H1 (cell line): Measurements from ENCODE around the gene SPEN. TPM values are rescaled to one million over a fixed set of nuclear protein-coding genes. Genes with fewer than 3 reads are reported as not detected.
A peak's percentile ranks its signal among the peaks of the same experiment; 100 is the strongest.

ENCODE experiments used
- CEBPB ChIP-seq: IDR thresholded peaks from 2 replicates; pipeline ENCODE4 v1.6.1; 2012; ENCODE audit warnings: low read depth, low read length
- EZH2 ChIP-seq: fragments of 200-600 bp; sonication (generic); IDR thresholded peaks from 2 replicates; pipeline ENCODE4 v1.7.1; 2012; ENCODE audit warnings: low read depth, mild to moderate bottlenecking, moderate library complexity, low read length, inconsistent platforms; ENCODE audit not compliant: severe bottlenecking
- FOSL1 ChIP-seq: IDR thresholded peaks from 2 replicates; pipeline ENCODE4 v1.6.1; 2011; ENCODE audit warnings: mild to moderate bottlenecking, low read depth, low read length, moderate library complexity; ENCODE audit not compliant: insufficient read depth
- HDAC6 ChIP-seq: IDR thresholded peaks from one replicate; pipeline ENCODE4 v1.7.1; 2012; ENCODE audit warnings: low read depth, mild to moderate bottlenecking, inconsistent platforms, low read length, moderate library complexity
- RBBP5 ChIP-seq: IDR thresholded peaks from 2 replicates; pipeline ENCODE4 v1.7.1; 2012; ENCODE audit warnings: low read depth, mild to moderate bottlenecking, inconsistent platforms, low read length, moderate library complexity, borderline replicate concordance
- SIN3A ChIP-seq, 2 experiments: IDR thresholded peaks in 1 of 2; conservative IDR thresholded peaks in 1 of 2; 2 replicates each; pipeline ENCODE4 v1.6.1; 2011 to 2012; ENCODE audit warnings: low read length in 2 of 2, improper control_type of control experiment in 1 of 2, low read depth in 1 of 2, mild to moderate bottlenecking in 1 of 2
- SP4 ChIP-seq: IDR thresholded peaks from 2 replicates; pipeline ENCODE4 v1.6.1; 2012; ENCODE audit warnings: low read length, inconsistent platforms
- SRF ChIP-seq: IDR thresholded peaks from 2 replicates; pipeline ENCODE4 v1.6.1; 2011; ENCODE audit warnings: mild to moderate bottlenecking, low read depth, low read length, moderate library complexity
- TAF1 ChIP-seq: IDR thresholded peaks from 2 replicates; pipeline ENCODE4 v1.6.1; 2011; ENCODE audit warnings: mild to moderate bottlenecking, low read depth, low read length
- polyA plus RNA-seq, 7 experiments: library from polyadenylated mRNA; depleted of rRNA in 3 of 7; stranded (reverse) in 5 of 7; unstranded in 2 of 7; fragments of >200 nt in 5 of 7; fragments of 200-250 nt in 2 of 7; gene quantifications; 1 replicate in 5 of 7; 2 replicates in 1 of 7; 4 replicates in 1 of 7; pipeline versions ENCODE4 v1.2.1 to v1.2.3, GENCODE V29; 2011 to 2013; ENCODE audit warnings: missing spikeins in 2 of 7, mixed read lengths in 2 of 7
- total RNA-seq: library from RNA; stranded (reverse); fragmentation: NEBNext Ultra II Directional; extraction: Animal tissue kit (Norgen Biotek cat#: 25700); gene quantifications from 2 replicates; pipeline ENCODE4 v1.2.1, GENCODE V29; 2021

The SPEN gene
- total and polyA plus RNA-seq, 2 of the 8 experiments (the other 6 are each of a cell fraction or from before 2014, with no cell fraction given): 12.5 to 52.1 TPM

DNA sequence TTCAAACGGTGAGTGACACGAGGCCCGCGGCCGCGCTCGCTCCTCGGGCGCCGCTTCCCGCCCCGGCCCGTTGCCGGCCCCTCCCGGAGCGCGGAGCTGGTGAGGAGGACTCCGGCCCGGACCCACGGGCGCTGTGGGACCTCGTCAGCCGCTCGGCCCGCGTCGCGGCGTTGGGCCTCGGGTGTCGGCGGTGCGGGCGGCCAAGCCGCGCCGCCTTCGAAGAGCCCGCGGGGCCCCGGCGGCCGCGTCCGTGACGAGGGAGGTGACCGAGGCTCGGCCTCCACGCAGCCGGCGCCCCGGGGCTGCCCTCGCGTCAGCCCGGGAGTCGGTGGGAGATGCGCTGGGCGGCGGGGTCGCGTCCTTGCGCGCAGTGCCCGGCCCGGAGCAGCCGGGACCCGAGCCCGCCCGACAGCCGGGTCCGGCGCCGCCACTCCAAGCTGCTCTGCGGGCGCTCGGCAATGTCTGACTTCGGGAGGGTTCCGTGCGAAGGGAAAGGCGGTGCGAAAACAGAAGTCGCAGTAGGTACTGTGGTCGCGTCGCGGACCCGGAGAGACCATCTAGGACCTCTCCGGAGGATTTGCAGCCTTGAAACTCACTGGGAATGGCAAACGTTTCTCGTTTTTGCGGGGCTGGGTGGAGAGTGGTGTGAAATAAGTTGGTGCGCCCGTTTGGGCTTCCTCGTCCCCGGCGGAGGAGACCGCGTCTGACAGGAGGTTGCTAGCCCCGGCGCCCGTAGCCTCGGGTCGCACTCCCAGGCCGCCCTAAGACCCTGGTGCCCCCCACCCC is 829 bp downstream of the SPEN start (continued):
- TF ChIP-seq HDAC6 (no peak), SIN3A (conservative IDR thresholded peaks at IDR 0.05 in 1 of 2, IDR thresholded peaks at IDR 0.05 in 1 of 2; ENCODE audit: low read depth in 1 of 2, low read length in 2 of 2) (peak in 1 of 2 experiments; percentile 36; a peak in 2 of 4 replicates), SP4 (no peak), CEBPB (no peak), RBBP5 (no peak; the same call in 1 of the 2 replicates), EZH2 (peak; percentile 8), TAF1 (peak; percentile 32; the same call in 1 of the 2 replicates), FOSL1 (no peak), SRF (no peak)
